Thymus (tissue), 11 donors: ENCODE results near the gene CSDE1. TPM values are rescaled to one million over a fixed set of nuclear protein-coding genes. Genes with fewer than 3 reads are reported as not detected.
A peak's percentile ranks its signal among the peaks of the same experiment; 100 is the strongest.
"Not testable (repeated sequence)": the region's sequence is repeated elsewhere in the genome, so short reads cannot be mapped to it uniquely, and the experiment has no call there.

Experiments used
- DNase-seq, 9 donors: peaks; one replicate each; pipeline ENCODE4 v3.0.0-alpha.2; 2013; ENCODE audit warnings: low spot score in 9 of 9, low read depth in 6 of 9, missing footprints in 1 of 9
- H3K27ac ChIP-seq, 2 donors: one replicate each; pipeline ENCODE4 v1.5.1; 2013; ENCODE audit warnings: control low read depth in 1 of 2, low read depth in 1 of 2, low read length in 1 of 2, mild to moderate bottlenecking in 1 of 2, moderate library complexity in 1 of 2
- H3K27me3 ChIP-seq, 2 donors: one replicate each; pipeline ENCODE4 v1.5.1; 2013; ENCODE audit warnings: low read length in 1 of 2; ENCODE audit not compliant: control insufficient read depth in 2 of 2, insufficient read depth in 1 of 2
- H3K36me3 ChIP-seq, 2 donors: one replicate each; pipeline ENCODE4 v1.5.1; 2013; ENCODE audit warnings: low read length in 1 of 2, mild to moderate bottlenecking in 1 of 2, moderate library complexity in 1 of 2; ENCODE audit not compliant: control insufficient read depth in 2 of 2, insufficient read depth in 2 of 2
- H3K4me1 ChIP-seq, 2 donors: one replicate each; pipeline ENCODE4 v1.5.1; 2013; ENCODE audit warnings: low read length in 2 of 2; ENCODE audit not compliant: control insufficient read depth in 2 of 2, insufficient read depth in 2 of 2
- H3K4me3 ChIP-seq, 2 donors: one replicate each; pipeline ENCODE4 v1.5.1; 2013; ENCODE audit warnings: low read length in 2 of 2, control low read depth in 1 of 2, mild to moderate bottlenecking in 1 of 2
- H3K9me3 ChIP-seq, 2 donors: one replicate each; pipeline ENCODE4 v1.5.1; 2013; ENCODE audit warnings: low read length in 1 of 2, mild to moderate bottlenecking in 1 of 2; ENCODE audit not compliant: control insufficient read depth in 2 of 2, insufficient read depth in 1 of 2
- WGBS: extraction: QIAGEN DNeasy Blood & Tissue Kit; methylation state at CpG from one replicate; pipeline ENCODE4 v1.1.7; 2013; 5-methylcytosine and 5-hydroxymethylcytosine counted together
- polyA plus RNA-seq: library from polyadenylated mRNA; stranded (reverse); fragments of 200-250 nt; gene quantifications from one replicate; pipeline ENCODE4 v1.2.3, GENCODE V29; 2013
- total RNA-seq: library from RNA; stranded (reverse); fragments of 120-200 nt; gene quantifications from one replicate; pipeline ENCODE4 v1.2.4, GENCODE V29; 2013
- donor health status: healthy.

CSDE1 gene
- total and polyA plus RNA-seq, 2 donors = 204 to 216 TPM

- Histone ChIP-seq H3K4me1 (peaks cover 26 to 28% of the 10 kb centered on the region in 2 donors), H3K4me3 (peak overlapping the region; percentile 99), H3K27ac (peak overlapping the region; percentile 31 to 100), H3K9me3 (no peaks in the 10 kb centered on the region), H3K27me3 (no peaks in the 10 kb centered on the region), H3K36me3 (peaks cover 0 to 5% of the 10 kb centered on the region in 2 donors)
- WGBS = 45% methylated on average over 14 of the region's 14 CpGs
- DNase-seq = peak in 1 of 9 donors; percentile 31
These were observed 1.5 kb downstream of the CSDE1 start for GRCh38 chr1:114756009-114756892.

GRCh38 chr1:114755006-114755931, 2.5 kb downstream of the CSDE1 start:
- no peak for DNase-seq
- H3K4me3 ChIP-seq = peak overlapping the region in 1 of 2 donors; percentile 99
- H3K4me1 ChIP-seq = peaks cover 26 to 28% of the 10 kb centered on the region in 2 donors
- no peaks in the 10 kb centered on the region for H3K9me3 ChIP-seq
- WGBS = 84% methylated on average over 7 of the region's 7 CpGs
- no peaks in the 10 kb centered on the region for H3K27me3 ChIP-seq
- peak overlapping the region; percentile 29 to 31 for H3K27ac ChIP-seq
- H3K36me3 ChIP-seq = peaks cover 0 to 10% of the 10 kb centered on the region in 2 donors

DNA sequence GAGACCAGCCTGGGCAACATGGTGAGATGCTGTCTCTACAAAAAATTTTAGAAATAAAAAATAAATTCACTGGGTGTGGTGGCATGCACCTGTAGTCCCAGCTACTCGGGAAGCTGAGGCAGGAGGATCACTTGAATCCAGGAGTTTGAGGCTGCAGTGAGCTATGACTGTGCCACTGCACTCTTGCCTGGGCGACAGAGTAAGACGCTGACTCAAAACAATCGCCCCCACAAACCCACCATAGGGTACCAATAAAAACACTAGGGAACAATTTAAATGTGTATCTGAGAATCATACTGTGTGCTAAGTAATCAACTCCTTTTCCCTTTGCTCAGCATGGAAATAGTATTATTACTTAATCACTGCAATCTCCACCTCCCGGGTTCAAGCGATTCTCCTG, 4.1 kb downstream of the CSDE1 start:
- Histone ChIP-seq H3K36me3 (peaks cover 0 to 21% of the 10 kb centered on the region in 2 donors), H3K4me1 (peaks cover 26 to 28% of the 10 kb centered on the region in 2 donors)
- not testable (repeated sequence) for DNase-seq, H3K4me3 ChIP-seq, H3K9me3 ChIP-seq, H3K27ac ChIP-seq, H3K27me3 ChIP-seq
- WGBS = 91% methylated on average over 6 of the region's 6 CpGs

GRCh38 chr1:114753143-114753542, 4.6 kb downstream of the CSDE1 start:
- H3K4me1 ChIP-seq = peaks cover 26 to 28% of the 10 kb centered on the region in 2 donors
- H3K4me3 ChIP-seq = no peak overlapping the region
- no peak for DNase-seq
- WGBS = 94% methylated on average over 4 of the region's 4 CpGs
- H3K27ac ChIP-seq = no peak overlapping the region
- no peaks in the 10 kb centered on the region for H3K27me3 ChIP-seq
- H3K9me3 ChIP-seq = no peaks in the 10 kb centered on the region
- peaks cover 0 to 27% of the 10 kb centered on the region in 2 donors for H3K36me3 ChIP-seq

DNA sequence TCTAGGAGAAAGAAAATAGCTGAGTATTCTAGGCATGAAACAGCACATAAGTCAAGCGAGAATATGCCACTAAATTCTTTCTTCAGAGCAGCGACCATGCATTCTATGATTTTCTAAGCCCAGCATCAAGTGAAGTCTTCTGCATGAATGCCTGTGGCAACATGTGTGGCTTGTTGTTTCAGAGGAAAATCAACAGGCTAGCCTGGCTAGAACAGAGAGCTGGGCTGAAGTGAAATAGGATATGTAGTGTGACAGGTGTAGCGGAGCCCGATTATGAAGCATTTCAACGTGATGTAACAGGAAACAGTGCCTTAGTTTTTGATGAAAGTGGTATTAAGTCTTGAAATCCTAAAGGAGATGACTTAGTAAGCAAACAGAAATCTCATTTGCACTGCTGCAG, 7.0 kb downstream of the CSDE1 start:
- no peak overlapping the region for H3K4me3 ChIP-seq
- 82% methylated on average over 5 of the region's 5 CpGs for WGBS
- H3K27me3 ChIP-seq = no peaks in the 10 kb centered on the region
- peaks cover 16 to 19% of the 10 kb centered on the region in 2 donors for H3K4me1 ChIP-seq
- H3K9me3 ChIP-seq = no peaks in the 10 kb centered on the region
- DNase-seq = no peak
- no peak overlapping the region for H3K27ac ChIP-seq
- peaks cover 5 to 40% of the 10 kb centered on the region in 2 donors for H3K36me3 ChIP-seq

DNA sequence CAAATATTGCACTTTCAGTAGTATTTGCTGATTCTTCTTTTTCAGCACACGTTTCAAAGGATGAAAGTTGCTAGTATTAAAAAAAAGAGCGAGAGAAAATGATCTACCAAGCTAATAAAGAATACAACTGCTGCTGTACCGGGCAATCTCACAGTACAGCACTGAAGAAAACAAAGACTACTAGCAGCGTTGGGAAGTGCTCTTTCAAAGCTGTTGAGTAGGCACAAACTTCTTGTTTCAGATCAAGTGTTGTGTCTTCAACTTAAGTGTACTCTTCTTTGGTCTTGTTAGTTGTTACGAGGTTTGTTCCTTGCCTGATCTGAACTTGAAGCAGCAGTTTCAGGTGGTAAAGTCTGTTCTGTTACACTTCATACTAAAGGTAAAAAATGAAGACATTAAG, 7.9 kb downstream of the CSDE1 start:
- Histone ChIP-seq H3K36me3 (peaks cover 5 to 39% of the 10 kb centered on the region in 2 donors), H3K4me1 (peaks cover 12% of the 10 kb centered on the region in 2 donors), H3K9me3 (no peaks in the 10 kb centered on the region), H3K27ac (no peak overlapping the region), H3K4me3 (no peak overlapping the region), H3K27me3 (no peaks in the 10 kb centered on the region)
- WGBS = 94% methylated on average over 5 of the region's 5 CpGs
- no peak for DNase-seq

DNA sequence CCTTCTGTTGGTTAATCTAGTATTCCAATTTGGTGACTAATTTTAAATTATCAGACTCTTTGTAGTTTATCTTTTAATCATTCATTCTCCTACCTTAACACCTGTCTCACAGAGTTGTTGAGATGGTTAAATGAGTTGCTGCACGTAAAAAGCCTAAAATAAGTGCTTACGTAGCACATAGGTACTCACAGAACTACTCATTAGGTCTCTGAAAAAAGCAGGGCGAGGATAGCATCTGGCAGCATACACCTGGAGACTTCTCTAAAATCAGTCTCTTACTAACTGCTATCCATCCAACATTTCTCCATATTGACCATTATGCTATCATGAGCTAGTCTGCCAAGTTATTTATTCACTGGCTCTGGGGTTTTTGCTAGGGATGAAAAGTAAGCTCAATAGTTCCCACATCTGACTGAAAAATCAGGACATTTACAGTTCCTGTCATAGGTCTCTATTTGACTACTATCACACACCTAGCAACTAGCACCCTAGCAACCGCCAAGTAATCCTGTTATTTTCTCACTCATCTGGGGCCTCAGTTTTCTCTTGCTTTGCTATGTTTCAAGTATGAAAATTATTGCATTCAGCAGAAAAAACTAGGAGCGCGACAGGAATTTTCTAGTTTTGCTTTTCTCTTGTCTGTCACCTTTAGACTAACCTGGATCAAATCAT, 11.2 kb downstream of the CSDE1 start:
- H3K27ac ChIP-seq = no peak overlapping the region
- no peaks in the 10 kb centered on the region for H3K4me1 ChIP-seq

DNA sequence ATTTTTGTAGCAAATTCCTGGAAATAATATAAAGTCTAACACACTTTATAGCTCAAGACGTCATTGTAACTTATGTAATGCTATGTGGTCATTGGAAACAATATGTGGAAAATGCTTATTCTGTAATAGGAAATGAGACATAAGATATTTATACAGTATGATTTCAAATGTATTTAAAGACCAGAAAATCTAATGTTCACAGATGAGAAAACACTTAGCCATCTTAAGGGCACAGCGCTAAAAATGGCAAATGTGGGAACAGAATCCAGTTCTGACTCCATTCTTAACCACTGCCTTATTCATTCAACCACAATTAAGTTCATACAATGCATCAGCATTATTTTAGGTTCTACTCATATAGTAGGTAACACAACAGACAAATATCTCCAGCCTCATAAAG, 12.5 kb downstream of the CSDE1 start:
- Histone ChIP-seq H3K27ac (no peak overlapping the region), H3K4me3 (no peak overlapping the region), H3K9me3 (no peaks in the 10 kb centered on the region), H3K36me3 (peaks cover 5 to 53% of the 10 kb centered on the region in 2 donors), H3K27me3 (no peaks in the 10 kb centered on the region), H3K4me1 (no peaks in the 10 kb centered on the region)
- no peak for DNase-seq
- 96% methylated on average over 2 of the region's 2 CpGs for WGBS

More for the DNA sequence above, 11.2 kb downstream of the CSDE1 start:
- 90% methylated on average over 6 of the region's 6 CpGs for WGBS
- Histone ChIP-seq H3K4me3 (no peak overlapping the region), H3K27me3 (no peaks in the 10 kb centered on the region), H3K36me3 (peaks cover 5 to 54% of the 10 kb centered on the region in 2 donors), H3K9me3 (no peaks in the 10 kb centered on the region)
- DNase-seq = no peak
